Activated CD4-positive, alpha-beta T cell treated with anti-CD3 and anti-CD28 coated beads, Interleukin-2, amount 10 ng/mL, durations not matched to agents 24 days and 14 days (primary cell): ENCODE measurements around the gene ADPRS. TPM values are rescaled to one million over a fixed set of nuclear protein-coding genes. Genes with fewer than 3 reads are reported as not detected.

Source experiments
- DNase-seq: peaks from one replicate; pipeline ENCODE4 v3.0.0; 2022
- H3K27ac Mint-ChIP-seq: one replicate; pipeline ENCODE4 v1.8.0; 2022; ENCODE audit warnings: mild to moderate bottlenecking, mixed read lengths
- H3K27me3 Mint-ChIP-seq: one replicate; pipeline ENCODE4 v1.8.0; 2022; ENCODE audit warnings: mixed read lengths
- H3K36me3 Mint-ChIP-seq: one replicate; pipeline ENCODE4 v1.8.0; 2022; ENCODE audit warnings: low read depth, mild to moderate bottlenecking, mixed read lengths
- H3K4me1 Mint-ChIP-seq: one replicate; pipeline ENCODE4 v1.8.0; 2021; ENCODE audit warnings: mixed read lengths
- H3K4me3 Mint-ChIP-seq: one replicate; pipeline ENCODE4 v1.8.0; 2022; ENCODE audit warnings: mild to moderate bottlenecking, moderate library complexity, mixed read lengths
- H3K9me3 Mint-ChIP-seq: one replicate; pipeline ENCODE4 v1.8.0; 2021; ENCODE audit warnings: mixed read lengths
- intact Hi-C: fragments of 100-400 bp; cut with micrococcal nuclease; formaldehyde crosslinking; loops from one replicate; pipeline ENCODE4 v1.15.1; 2023
- total RNA-seq: library from RNA; stranded (reverse); gene quantifications from 2 replicates; pipeline ENCODE4 v1.2.3, GENCODE V29; 2022

Gene ADPRS, protein sequence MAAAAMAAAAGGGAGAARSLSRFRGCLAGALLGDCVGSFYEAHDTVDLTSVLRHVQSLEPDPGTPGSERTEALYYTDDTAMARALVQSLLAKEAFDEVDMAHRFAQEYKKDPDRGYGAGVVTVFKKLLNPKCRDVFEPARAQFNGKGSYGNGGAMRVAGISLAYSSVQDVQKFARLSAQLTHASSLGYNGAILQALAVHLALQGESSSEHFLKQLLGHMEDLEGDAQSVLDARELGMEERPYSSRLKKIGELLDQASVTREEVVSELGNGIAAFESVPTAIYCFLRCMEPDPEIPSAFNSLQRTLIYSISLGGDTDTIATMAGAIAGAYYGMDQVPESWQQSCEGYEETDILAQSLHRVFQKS
- total RNA-seq = 35.3 and 38.8 TPM in 2 replicates

DNA sequence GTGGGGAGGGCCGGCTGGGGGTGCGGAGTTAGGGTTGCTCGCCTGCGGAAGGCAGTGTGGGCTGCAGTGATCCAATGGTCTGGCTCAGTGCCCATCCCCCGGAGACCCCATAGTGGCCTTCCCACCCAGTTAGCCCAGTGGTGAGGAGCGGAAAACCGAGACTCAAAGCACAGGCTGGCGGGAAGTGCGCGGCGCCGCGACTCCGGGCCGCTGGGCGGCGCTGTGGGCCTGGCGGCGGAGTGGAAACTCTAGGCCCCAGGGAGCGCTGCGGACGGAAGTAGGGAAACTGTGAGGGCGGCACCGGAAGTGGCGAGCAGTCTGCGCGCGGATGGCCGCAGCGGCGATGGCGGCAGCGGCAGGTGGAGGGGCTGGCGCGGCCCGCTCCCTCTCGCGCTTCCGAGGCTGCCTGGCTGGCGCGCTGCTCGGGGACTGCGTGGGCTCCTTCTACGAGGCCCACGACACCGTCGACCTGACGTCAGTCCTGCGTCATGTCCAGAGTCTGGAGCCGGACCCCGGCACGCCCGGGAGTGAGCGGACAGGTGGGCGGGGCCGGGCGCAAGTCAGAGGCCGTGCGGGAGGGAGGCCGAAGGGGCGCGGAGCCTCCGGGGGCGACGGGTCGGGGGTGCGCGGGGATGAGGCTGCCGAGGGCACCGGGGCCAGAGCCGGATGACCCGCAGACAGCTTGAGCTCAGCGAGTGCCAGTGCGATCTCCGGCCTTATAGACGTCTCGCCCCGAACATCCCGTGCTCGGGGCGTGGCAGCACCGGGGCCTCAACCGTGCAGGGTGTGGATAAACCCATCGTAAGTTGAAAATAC, at the start of gene ADPRS:
ADPRS (plus strand) TSS at position 316 of the 816 bp plus-strand sequence; CDS start at position 329, 13 bp downstream.
- H3K4me1 Mint-ChIP-seq = peaks cover 21% of the 10 kb centered on the region
- peaks cover 5% of the 10 kb centered on the region for H3K27me3 Mint-ChIP-seq
- H3K9me3 Mint-ChIP-seq = no peaks in the 10 kb centered on the region
- peaks cover 25% of the 10 kb centered on the region for H3K36me3 Mint-ChIP-seq
- H3K4me3 Mint-ChIP-seq = peak within 1 kb of the TSS; percentile 95
- peak; percentile 97 for DNase-seq
- intact Hi-C loops = loop anchor here (1.0 to 5.0 kb wide), 4 partner anchors 136 to 299 kb away; partner anchors contain the start of genes AGO1, AGO3, STK40 and THRAP3
- H3K27ac Mint-ChIP-seq = peak within 1 kb of the TSS; percentile 89

DNA sequence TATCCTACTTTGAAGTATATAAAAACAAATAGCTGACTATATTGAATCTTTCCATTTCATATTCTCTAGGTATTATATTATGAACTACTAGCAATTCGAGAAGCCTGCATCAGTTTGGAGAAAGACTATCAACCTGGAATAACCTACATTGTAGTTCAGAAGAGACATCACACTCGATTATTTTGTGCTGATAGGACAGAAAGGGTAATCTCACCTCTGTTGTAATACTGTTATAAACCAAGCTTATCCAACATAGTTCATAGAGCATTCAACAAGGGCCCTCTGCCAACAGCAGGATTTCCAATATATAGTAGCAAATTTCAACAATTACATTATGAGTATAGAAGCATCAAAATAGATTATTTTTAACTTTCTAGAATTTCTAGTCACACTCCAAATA, 48.5 kb upstream of the ADPRS start:
- H3K27ac Mint-ChIP-seq = no peak overlapping the region
- H3K4me3 Mint-ChIP-seq = no peak overlapping the region
- DNase-seq = no peak
- H3K4me1 Mint-ChIP-seq = no peaks in the 10 kb centered on the region
- intact Hi-C loops = no loop called here
- H3K36me3 Mint-ChIP-seq = peaks cover 27% of the 10 kb centered on the region
- H3K9me3 Mint-ChIP-seq = no peaks in the 10 kb centered on the region
- no peaks in the 10 kb centered on the region for H3K27me3 Mint-ChIP-seq

DNA sequence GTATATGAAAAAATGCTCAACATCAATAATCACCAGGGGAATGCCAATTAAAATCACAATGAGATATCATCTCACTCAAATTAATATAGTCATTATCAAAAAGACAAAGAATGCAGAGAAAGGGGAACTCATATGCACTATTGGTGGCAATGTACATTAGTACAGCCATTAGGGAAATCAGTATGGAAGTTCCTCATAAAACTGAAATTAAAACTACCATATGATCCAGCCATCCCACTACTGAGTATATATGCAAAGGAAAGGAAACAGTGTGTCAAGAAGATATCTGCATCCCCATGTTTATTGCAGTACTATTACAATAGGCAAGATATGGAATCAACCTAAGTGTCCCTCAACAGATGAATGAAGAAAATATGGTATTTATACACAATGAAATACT, 36.9 kb upstream of the ADPRS start:
- no peak for DNase-seq
- no peaks in the 10 kb centered on the region for H3K4me1 Mint-ChIP-seq
- H3K9me3 Mint-ChIP-seq = peaks cover 7% of the 10 kb centered on the region
- H3K27me3 Mint-ChIP-seq = no peaks in the 10 kb centered on the region
- no peak overlapping the region for H3K27ac Mint-ChIP-seq
- intact Hi-C loops = no loop called here
- peaks cover 30% of the 10 kb centered on the region for H3K36me3 Mint-ChIP-seq
- H3K4me3 Mint-ChIP-seq = no peak overlapping the region

DNA sequence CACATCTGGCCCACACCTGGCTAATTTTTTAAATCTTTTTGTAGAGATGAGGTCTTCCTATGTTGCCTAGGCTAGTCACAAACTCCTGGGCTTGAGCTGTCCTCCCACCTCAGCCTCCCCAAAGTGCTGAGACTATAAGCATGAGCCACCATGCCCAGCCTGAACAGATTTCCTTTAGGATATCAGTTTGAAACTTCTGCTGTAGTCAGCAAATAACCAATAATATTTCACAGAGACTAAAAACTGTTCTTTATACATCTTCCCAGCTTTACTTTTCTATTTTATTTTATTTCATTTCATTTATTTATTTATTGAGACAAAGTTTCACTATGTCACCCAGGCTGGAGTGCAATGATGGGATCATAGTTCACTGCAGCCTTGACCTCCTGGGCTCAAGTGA, 34.7 kb upstream of the ADPRS start:
- intact Hi-C loops = no loop called here
- H3K9me3 Mint-ChIP-seq = no peaks in the 10 kb centered on the region
- peaks cover 11% of the 10 kb centered on the region for H3K36me3 Mint-ChIP-seq
- no peak overlapping the region for H3K27ac Mint-ChIP-seq
- DNase-seq = no peak
- no peak overlapping the region for H3K4me3 Mint-ChIP-seq
- no peaks in the 10 kb centered on the region for H3K27me3 Mint-ChIP-seq
- no peaks in the 10 kb centered on the region for H3K4me1 Mint-ChIP-seq

DNA sequence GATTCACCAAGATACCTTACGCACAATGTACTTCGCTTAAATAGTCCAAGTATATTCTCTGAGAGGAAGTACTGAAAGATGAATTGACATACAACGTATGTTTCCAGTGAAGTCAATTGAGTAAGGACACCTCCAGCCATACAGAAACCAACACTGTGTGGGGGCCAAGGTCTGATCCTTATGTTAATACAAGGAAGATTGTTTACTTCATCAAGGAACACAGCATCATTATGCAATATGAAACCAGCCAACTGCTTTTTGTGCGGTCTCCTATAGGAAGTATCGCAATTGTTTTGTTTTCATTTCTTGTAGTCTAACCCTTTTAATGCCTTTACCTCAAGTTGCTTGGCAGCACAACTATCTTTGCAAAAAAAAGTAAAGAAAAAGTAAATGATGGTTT, 33.0 kb upstream of the ADPRS start:
- intact Hi-C loops = no loop called here
- Mint-ChIP-seq H3K36me3 (peaks cover 9% of the 10 kb centered on the region), H3K27ac (no peak overlapping the region), H3K9me3 (no peaks in the 10 kb centered on the region), H3K4me1 (no peaks in the 10 kb centered on the region), H3K27me3 (no peaks in the 10 kb centered on the region), H3K4me3 (no peak overlapping the region)
- peak; percentile 34 for DNase-seq

- Mint-ChIP-seq H3K27ac (no peak overlapping the region), H3K9me3 (no peaks in the 10 kb centered on the region), H3K36me3 (no peaks in the 10 kb centered on the region), H3K4me3 (no peak overlapping the region), H3K27me3 (no peaks in the 10 kb centered on the region), H3K4me1 (no peaks in the 10 kb centered on the region)
- no peak for DNase-seq
- intact Hi-C loops = no loop called here
These were observed 26.4 kb upstream of the ADPRS start for GRCh38 chr1:36062315-36062714.

DNA sequence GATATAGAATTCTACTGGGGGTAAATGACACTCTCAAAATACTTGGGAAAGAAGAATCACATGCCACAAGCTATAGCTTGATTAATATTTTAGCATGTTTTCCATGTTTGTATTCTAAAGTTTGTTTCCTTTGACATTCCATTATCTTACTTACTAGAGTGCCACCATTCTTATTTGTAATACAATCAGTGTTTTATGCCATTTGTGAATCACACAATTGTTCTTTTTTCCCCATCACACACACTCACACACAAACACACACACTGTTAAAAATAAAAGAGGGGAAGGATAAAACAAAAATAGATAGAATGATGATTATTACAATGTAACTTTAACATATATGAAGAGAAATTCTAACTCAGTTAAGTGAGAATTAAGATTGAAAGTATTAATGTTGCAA, 20.8 kb upstream of the ADPRS start:
- no peak overlapping the region for H3K27ac Mint-ChIP-seq
- no peaks in the 10 kb centered on the region for H3K27me3 Mint-ChIP-seq
- no peaks in the 10 kb centered on the region for H3K4me1 Mint-ChIP-seq
- no peaks in the 10 kb centered on the region for H3K9me3 Mint-ChIP-seq
- H3K36me3 Mint-ChIP-seq = no peaks in the 10 kb centered on the region
- DNase-seq = no peak
- H3K4me3 Mint-ChIP-seq = no peak overlapping the region
- intact Hi-C loops = no loop called here

GRCh38 chr1:36068866-36069265, 19.8 kb upstream of the ADPRS start:
- H3K36me3 Mint-ChIP-seq = no peaks in the 10 kb centered on the region
- no peaks in the 10 kb centered on the region for H3K9me3 Mint-ChIP-seq
- intact Hi-C loops = no loop called here
- no peak overlapping the region for H3K4me3 Mint-ChIP-seq
- H3K4me1 Mint-ChIP-seq = no peaks in the 10 kb centered on the region
- no peaks in the 10 kb centered on the region for H3K27me3 Mint-ChIP-seq
- H3K27ac Mint-ChIP-seq = no peak overlapping the region
- no peak for DNase-seq

DNA sequence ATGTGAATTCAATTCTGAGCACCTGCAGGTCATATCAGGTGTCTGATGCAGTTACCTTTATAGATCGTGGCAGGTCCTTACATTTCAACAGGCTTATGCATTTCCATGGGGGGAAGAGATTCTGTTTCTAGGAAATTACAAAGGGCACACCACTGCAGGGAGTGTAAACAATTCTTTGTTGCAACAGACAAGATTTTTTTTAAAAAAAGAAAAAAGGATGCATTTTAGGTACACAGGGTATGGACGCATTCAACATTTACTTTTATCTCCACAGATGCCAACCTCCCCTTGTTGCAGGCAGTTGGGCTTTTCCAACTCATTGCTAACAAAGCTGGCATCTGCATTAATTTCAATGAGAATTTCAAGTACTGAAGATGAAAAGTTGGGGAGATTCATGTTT, 18.3 kb upstream of the ADPRS start:
- no peak for DNase-seq
- intact Hi-C loops = no loop called here
- no peaks in the 10 kb centered on the region for H3K9me3 Mint-ChIP-seq
- no peaks in the 10 kb centered on the region for H3K4me1 Mint-ChIP-seq
- no peak overlapping the region for H3K27ac Mint-ChIP-seq
- no peak overlapping the region for H3K4me3 Mint-ChIP-seq
- H3K36me3 Mint-ChIP-seq = no peaks in the 10 kb centered on the region
- H3K27me3 Mint-ChIP-seq = no peaks in the 10 kb centered on the region

GRCh38 chr1:36076979-36077573, 11.6 kb upstream of the ADPRS start:
- peaks cover 13% of the 10 kb centered on the region for H3K27me3 Mint-ChIP-seq
- DNase-seq = no peak
- no peak overlapping the region for H3K27ac Mint-ChIP-seq
- intact Hi-C loops = no loop called here
- no peaks in the 10 kb centered on the region for H3K36me3 Mint-ChIP-seq
- no peaks in the 10 kb centered on the region for H3K9me3 Mint-ChIP-seq
- H3K4me3 Mint-ChIP-seq = no peak overlapping the region
- no peaks in the 10 kb centered on the region for H3K4me1 Mint-ChIP-seq

DNA sequence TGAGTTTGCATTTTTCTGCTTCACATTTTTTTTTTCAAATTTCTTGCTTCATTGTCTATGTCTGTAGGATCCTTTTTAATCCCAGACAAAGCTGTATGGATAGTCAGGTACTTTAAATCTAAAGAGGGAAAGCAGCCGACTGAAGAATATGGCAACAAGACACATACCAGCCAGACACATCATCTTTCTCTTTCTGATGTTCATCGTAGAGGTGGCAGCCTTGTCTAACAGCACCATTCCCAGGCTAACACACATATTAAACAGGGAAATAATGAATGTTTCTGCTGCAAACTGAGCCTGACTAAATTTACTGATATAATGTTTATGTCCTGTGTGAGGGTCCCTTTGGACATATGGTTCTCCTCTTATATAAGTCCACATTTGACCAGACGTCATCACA, 8.5 kb upstream of the ADPRS start:
- DNase-seq = no peak
- no peak overlapping the region for H3K27ac Mint-ChIP-seq
- intact Hi-C loops = no loop called here
- H3K4me3 Mint-ChIP-seq = no peak overlapping the region
- no peaks in the 10 kb centered on the region for H3K36me3 Mint-ChIP-seq
- H3K9me3 Mint-ChIP-seq = no peaks in the 10 kb centered on the region
- no peaks in the 10 kb centered on the region for H3K4me1 Mint-ChIP-seq
- H3K27me3 Mint-ChIP-seq = peaks cover 29% of the 10 kb centered on the region

GRCh38 chr1:36080801-36081200, 7.9 kb upstream of the ADPRS start:
- Mint-ChIP-seq H3K36me3 (no peaks in the 10 kb centered on the region), H3K27ac (no peak overlapping the region), H3K27me3 (peaks cover 29% of the 10 kb centered on the region), H3K9me3 (no peaks in the 10 kb centered on the region), H3K4me3 (no peak overlapping the region), H3K4me1 (no peaks in the 10 kb centered on the region)
- no peak for DNase-seq
- intact Hi-C loops = no loop called here

DNA sequence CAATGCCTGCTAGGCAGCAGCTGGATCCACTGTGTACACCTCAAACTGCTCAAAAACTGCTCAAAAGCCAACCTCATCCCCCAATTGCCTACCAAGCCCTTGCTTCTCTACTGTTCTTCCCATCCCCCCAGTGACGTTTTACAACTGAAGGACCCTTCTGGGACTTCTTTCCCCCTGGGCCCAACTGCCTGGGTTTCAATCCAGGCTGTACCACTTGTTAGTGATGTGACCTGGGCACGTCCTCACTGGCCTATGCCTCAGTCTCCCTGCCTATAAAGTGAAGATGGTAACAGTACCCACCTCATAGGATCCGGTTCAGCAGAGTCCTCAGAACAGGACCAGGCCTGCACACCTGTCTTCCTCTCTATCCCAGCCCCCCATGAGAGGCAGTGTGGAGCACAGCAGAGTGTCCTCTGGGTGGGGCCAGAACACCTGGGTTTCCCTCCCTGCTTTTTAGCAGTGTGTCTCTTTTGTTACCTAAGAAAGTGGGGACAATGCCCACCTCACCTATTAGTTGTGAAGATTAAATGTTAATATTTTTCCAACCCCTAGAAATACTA, 6.7 kb upstream of the ADPRS start:
- Mint-ChIP-seq H3K4me3 (no peak overlapping the region), H3K27ac (no peak overlapping the region), H3K36me3 (no peaks in the 10 kb centered on the region), H3K4me1 (peaks cover 1% of the 10 kb centered on the region), H3K9me3 (no peaks in the 10 kb centered on the region), H3K27me3 (peaks cover 29% of the 10 kb centered on the region)
- intact Hi-C loops = no loop called here
- no peak for DNase-seq

DNA sequence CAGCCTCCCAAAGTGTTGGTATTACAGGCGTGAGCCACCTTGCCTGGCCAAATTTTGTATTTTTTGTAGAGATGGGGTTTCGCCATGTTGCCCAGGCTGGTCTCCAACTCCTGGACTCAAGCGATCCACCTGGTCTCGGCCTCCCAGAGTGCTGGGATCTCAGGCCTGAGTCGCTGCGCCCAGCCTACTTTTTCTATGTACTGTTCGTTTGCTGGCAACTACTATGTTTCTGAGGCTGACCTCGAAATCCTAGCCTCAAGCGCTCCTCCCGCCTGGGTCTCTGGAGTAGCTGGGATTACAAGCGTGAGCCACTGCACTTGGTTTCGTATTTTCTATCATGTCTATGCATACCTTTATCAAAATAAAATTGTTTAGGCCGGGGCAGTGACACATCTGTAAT, 5.5 kb upstream of the ADPRS start:
- Mint-ChIP-seq H3K36me3 (no peaks in the 10 kb centered on the region), H3K4me3 (no peak overlapping the region), H3K4me1 (peaks cover 3% of the 10 kb centered on the region), H3K9me3 (no peaks in the 10 kb centered on the region), H3K27ac (no peak overlapping the region), H3K27me3 (peaks cover 29% of the 10 kb centered on the region)
- intact Hi-C loops = no loop called here
- DNase-seq = no peak
